Non-pigmented ciliary epithelial cell (primary cell): ENCODE measurements around the gene KRT6A.

Experiments used
- DNase-seq: peaks from one replicate; pipeline ENCODE4 v3.0.0-alpha.2; 2010; ENCODE audit warnings: low read depth

The KRT6A gene

DNA sequence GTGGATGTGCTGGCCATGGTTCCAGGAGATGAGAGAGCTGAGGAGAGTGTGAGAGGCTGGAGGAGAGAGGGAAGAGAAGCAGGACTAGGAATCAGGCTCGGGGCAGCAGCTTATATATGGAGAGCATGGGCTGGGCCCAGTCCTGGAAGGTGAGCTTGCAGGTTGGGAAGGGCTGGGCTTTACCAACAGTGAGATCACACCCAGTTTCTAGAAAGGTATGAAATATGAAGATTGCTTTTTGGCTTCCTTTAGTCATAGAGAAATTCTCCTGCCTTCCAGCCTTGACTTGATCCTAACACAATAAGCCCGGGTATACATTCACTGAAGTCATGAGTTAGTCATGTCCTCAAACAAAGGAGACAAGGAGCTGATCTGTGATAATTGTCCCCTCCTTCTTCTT lies at the start of gene KRT6A:
Gene KRT6A (minus strand): TSS at position 86 of the 400 bp plus-strand sequence. CDS start 69 bp downstream, at position 17.
- DNase-seq = no peak

DNA sequence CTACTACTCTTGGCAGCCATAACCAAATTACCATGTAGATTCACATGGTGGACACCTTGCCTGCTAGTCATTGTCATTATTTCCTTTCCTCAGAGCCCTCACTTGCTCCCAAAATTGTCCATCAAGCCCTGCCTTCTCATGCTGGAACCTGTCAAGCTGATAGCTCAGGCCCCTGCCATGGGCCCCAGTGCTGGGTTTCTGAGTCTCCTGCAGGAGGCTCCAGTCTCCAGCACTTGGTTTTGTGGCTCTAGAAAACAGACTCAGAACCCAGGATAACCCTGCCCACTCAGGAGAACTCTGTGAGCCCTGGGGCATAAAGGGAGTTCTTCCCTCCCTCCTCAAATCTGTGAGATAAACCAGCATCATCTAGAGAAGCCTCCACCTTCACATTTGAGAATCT lies 49.1 kb upstream of the KRT6A start:
- no peak for DNase-seq

DNA sequence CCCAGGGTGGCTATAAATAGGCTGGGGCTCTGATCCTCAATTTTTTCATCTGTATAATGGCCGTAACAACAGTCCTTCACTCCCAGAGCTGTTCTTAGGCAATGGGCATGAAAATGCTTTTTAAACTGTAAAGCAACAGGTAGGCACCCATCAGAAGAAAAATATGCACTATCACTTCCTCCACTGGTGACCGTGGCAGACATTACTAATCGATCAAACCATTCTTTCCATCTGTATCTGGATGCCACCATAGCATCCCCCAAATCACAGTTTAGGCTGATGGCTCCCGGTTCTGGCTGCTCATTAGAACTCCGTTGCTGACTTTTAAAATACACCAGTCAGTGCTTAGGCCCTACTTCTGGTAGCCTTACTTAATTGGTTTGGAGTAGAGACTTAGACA lies 48.7 kb upstream of the KRT6A start:
- no peak for DNase-seq

GRCh38 chr12:52540531-52540930 lies 47.5 kb upstream of the KRT6A start:
- no peak for DNase-seq

DNA sequence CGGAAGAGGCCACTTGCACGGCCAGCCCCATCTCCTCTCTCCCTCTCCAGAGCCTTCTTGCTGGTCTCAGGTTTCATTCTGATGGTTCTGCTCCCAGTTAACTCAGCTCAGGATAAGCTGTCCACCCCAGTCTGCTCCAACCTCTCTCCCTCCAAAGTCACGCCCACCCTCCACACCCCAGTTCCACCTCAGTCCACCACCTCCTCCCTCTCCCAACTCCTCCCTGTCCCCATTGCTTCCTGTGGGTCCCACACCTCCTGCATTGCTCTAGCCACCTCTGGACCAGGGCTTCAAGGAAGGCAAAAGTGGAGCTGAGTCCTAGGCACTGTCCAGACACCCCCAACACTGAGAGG lies 46.7 kb upstream of the KRT6A start:
- no peak for DNase-seq

DNA sequence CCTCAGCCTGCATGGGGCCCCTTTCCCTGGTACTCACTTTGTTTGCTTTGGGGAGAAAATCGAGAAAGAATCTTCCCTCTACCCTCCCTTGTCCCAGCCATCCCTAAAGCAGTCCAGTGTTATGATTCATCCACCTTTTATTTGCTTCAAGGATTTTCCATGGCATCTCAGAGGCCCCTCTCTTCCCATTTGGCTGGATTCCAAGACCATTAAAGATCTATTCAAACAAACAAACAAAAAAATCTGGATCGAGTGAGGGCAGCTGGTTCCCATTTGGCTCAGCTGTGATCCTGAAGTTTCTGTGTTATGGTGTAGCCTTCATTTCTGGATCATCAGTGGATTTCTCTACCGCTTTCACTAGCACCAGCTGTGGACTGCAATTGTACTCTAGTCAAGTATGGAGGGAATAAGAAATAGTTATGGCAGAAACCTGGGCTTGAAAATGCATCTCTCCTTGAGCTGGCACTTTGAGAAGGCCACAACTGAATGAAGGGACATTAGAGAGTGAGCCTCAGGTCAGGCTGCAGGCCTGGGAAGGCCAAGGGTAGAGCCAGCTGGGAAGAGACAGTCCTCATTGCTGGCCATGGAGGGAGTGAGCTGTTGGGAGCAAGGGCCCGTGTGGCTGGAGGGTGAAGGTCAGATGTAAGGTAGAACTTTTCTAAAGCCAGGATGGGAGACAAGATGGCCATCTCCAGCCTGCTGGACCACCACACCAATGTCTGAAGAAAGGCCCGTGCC lies 46.2 kb upstream of the KRT6A start:
- DNase-seq = no peak

- no peak for DNase-seq
These were observed 44.0 kb upstream of the KRT6A start for GRCh38 chr12:52537101-52537500.

- no peak for DNase-seq
These were observed 42.5 kb upstream of the KRT6A start for GRCh38 chr12:52535574-52535973.

DNA sequence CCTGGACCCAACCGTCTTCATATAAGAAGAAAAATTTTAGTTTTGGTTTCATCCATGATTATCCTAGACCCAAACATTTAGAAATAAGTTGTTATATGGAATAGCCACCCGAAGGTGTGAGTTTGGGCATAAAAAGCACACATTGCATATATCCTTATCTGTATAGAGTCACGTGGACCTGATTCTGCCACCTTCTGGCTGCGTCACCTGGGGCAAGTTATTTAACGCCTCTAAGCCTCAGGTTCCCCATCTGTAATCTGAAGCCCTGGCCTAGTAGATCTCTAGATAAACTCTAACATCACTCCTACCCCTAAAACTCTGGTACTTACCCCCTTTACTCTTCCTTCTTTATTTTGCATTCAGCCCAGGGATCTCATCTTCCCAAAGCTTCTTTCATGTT lies 41.4 kb upstream of the KRT6A start:
- DNase-seq = no peak

- no peak for DNase-seq
These were observed 40.8 kb upstream of the KRT6A start for GRCh38 chr12:52533686-52534470.

DNA sequence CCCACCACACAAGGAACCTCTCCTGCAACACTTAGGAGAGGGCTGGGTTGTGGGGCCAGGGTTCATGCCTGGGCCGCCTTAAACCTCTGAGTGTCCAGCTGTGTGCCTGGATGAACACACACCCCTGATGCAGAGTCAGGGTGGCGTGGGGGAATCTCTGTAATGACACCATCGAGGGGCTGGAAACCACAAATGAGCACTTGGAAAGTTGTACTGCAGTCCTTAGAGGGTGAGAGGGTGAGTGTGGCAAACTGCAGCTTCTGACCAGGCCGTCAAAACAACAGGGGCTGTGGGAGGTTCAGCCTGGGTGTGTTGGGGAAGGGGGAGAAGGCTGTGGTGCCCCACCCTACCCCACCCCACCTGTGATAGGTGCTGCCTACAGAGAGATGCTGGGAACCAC lies 39.6 kb upstream of the KRT6A start:
- DNase-seq = no peak

DNA sequence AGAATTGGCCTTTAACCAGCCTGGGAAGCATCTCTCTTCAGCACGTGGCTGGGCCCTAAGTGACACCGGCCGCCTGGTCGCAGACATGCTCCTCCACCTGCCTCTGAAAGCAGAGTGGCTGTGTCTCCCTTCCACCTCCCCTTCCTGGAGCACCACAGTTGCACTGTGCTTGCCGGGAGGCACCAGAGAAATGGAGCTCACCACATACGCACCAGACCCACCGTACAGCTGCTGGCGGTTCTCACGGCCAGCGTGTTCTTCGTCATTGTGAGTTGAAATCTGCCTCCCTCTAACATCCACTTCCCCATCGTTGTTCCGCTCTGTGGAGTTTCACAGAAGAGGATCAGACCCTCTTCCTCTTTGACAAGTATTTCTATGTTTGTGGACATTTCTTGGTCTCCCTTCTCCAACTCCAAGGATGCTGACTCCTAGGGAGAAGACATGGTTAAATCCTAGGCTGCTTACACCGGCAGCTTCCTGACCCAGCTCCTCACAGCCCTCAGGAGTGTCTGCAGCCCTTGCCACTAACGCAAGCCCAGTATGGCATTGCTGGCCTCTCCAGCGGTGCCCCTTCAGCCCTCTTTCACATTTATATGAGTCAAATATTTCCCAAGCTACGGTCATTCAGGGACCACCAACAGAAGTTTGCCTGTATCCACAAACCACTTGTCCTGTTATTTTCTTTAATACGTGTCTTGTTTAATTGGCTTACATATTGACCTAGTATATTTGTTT lies 38.7 kb upstream of the KRT6A start:
- DNase-seq = no peak

- DNase-seq = no peak
These were observed 37.8 kb upstream of the KRT6A start for GRCh38 chr12:52530905-52531304.

GRCh38 chr12:52530366-52530765 lies 37.3 kb upstream of the KRT6A start:
- DNase-seq = no peak

DNA sequence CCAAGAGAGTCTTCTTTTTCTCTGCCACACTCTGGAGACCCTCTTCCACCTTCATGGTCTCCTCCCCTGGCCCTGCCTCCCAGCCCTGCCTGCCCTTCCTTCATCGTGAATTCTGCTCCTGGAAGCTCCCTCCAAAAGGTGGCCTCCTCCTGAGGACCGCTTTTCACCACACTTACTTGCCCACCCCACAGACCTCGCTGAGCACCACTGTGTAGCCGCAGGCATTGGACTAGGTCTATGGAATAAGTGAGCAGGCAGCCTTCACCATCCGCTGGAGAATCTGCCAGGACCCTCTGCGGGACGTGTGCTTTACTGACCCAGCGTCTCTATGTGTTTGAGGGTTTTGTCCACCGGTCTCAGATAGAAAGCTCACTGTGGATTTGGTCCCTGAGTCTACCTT lies 36.8 kb upstream of the KRT6A start:
- no peak for DNase-seq

DNA sequence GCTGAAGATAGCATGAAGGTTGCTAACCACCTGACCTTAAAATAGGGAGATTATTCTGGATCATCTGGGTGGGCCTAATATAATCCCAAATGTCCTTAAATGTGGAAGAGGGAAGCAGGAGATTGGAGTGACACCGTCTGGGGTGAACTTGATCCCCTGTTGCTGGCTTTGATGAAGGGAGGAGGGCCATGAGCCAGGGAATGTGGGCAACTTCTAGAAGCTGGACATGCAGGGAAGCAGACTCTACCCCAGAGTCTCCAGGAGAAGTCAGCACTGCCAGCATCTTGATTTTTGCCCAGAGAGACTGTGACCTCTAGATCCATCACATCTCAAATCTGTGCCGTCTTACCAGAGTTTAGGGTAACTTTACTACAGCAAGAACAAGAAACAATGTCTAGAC lies 36.4 kb upstream of the KRT6A start:
- no peak for DNase-seq

DNA sequence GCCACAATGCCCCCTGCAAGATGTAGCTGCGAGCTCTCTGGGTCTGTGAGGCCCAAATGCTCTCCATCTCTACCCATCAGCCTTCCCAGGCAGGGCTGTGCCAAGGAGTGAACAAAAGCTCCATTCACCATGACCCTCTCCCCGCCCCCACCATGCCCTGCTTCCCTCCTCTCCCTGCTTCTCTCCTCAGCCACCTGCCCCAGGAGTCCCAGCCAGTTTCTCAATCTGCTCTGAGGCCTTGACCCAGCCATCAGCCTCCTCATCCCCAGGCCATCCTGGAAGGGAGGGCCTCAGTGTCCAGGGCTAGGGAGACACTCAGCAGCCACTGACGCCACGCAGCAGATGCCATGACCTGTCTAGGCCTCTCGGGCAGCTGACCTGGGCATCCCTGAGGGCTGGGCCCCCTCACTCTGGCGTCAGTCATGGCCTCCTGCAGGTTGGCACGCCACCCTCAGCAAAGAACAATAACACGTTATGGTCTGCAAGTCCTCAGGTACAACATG lies 35.6 kb upstream of the KRT6A start:
- no peak for DNase-seq

GRCh38 chr12:52527121-52527800 lies 34.2 kb upstream of the KRT6A start:
- no peak for DNase-seq

- no peak for DNase-seq
These were observed 33.5 kb upstream of the KRT6A start for GRCh38 chr12:52526511-52526951.

DNA sequence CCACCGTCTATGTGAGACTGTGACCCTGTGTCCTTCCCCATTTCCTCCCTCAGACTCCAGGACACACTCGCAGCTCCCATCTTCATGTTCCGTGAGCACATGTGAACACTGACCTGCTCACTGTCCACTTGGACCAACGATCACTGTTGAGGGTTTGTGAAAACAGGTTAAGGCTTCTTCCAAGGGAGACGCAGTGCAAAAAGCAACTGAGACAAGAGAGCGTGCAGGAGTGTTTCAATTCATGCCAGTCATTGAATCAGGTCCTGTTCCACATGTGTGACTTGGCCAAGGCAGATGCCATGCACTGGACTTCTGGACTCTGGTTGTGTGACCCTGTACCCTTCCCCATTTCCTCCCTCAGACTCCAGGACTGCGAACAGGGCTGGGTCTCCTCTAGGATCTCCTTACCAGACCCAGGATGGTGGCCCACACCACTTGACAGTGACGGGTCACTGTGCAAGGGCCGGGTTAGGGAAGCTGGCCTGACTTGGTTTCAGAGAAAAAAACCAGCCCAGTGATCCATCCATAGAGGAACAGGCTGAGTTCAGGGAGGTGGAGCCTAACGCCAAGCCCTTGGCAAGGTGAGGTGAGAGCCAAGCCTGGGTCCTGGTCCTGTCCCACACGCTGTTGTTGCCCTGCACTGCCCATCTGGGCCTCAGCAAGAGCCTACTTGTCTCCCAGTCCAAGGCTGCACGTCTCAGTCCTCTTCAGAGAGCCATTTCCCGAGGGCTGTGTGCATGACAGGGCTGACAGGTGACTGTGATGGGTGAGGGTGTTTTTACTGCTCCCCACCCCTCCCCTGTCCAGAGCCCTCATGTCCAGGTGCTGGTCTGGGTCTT lies 32.8 kb upstream of the KRT6A start:
- DNase-seq = no peak

DNA sequence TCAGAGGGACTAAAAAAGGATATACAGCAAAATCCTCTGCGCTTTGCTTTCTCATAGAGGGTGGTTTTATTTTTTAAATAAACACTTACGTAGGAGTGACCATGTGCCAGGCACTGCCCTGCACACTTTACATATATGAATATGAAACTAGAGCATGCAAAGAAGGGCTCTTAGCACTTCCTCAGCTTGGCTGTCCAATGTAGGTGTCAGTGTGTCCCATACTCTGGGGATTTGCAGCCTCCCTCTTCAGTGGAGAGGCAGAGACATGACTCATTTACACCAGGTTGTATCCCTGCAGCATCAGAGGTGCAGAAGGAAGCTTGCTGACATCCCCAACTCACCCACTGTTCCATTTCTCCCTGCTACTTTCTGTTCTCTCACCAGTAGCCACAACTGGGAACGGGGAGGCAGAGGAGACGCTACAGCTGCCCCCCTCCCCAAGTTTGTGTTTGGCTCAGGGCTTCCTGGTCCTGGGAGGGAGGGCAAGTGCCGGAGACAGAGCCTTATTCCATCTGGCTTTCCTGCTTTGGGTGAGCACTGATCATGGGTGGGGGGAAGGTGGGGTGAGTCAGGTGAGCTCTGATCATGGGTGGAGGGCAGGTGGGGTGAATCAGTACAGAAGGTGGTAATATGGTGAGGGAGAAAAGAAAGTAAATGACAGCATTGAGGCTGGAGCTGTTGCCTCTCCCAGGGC lies 32.0 kb upstream of the KRT6A start:
- DNase-seq = no peak
